ENCODE data around the gene USH1C.

The USH1C gene

DNA sequence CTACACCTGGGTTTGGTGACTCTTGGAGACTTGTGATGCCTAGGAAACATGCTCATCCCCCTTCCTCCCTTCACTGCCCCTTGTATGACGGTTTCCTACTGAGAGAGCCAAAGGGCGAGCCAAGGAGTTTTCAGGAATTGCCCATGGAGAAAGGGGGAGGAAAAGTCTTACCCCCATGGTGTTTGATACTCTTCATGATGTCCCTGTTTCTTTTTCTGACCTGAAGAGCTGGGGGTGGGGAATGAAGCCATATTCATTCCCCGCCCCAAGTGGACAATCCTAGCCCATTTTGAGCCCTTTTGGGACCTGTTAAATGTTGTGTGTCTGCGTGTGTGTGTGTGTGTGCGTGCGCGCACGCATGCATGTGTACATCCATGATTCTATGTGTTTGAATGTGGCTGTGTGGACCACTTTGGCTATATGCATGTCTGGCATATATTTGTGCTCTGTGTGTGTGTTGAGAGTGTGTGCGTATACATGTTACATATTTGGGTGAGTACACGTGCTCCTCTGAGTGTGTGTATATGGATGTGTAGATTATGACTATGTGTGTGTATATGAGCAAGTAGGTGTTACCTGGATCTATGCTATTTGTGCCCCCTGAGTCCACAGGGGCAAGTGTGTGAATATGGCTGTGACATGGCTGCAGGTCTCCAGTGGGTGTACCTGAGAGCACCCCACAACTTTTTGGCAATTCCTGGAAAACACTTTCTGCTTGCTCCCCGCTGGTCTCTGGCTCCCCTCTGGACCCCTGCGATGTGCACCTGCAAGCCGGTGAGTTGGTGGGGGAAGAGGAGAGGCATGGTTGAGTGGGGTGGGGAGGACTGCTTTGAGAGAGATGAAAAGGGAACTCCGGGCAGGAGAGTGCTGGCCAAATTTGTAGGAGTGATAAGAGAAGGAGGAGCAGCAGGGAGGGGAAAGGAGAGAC is 27.5 kb upstream of the USH1C start:
- no peak for DNase-seq (ENCODE audit: low read depth in 2 of 3, low spot score in 2 of 3)

DNA sequence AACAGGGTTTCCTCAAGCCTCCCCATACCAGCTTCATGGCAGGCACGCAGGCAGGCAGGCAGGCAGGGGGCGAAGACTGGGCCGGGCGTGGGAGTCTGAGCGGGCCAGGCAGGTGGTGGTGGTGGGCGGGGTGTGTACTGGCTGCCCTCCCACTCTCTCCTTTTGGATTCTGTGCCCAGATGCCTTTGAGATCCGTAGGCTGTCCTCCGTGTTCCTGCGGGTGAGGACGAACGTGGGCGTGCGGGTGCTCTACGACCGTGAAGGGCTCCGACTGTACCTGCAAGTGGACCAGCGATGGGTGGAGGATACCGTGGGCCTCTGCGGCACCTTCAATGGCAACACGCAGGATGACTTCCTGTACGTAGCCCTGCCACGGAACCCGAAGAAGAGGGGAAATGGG is 25.8 kb upstream of the USH1C start:
- no peak for DNase-seq (ENCODE audit: low read depth in 2 of 3, low spot score in 2 of 3)

DNA sequence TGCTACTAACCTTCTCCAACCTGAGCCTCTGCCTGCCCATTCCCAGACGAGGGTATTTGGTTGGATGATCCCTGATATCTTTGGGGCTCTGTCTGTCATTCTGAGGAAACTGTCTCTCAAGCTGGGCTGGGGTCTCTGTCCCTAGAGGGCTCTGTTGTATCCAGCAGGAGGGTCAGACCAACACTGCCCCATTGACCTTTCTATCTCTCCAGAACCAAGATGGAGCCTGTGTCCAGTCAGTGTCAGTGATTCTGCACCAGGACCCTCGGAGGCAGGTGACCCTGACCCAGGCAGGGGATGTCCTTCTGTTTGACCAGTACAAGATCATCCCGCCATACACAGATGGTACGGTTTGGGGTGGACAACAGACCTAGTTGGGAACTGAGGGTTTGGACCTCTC is 24.7 kb upstream of the USH1C start:
- no peak for DNase-seq (ENCODE audit: low read depth in 2 of 3, low spot score in 2 of 3)

DNA sequence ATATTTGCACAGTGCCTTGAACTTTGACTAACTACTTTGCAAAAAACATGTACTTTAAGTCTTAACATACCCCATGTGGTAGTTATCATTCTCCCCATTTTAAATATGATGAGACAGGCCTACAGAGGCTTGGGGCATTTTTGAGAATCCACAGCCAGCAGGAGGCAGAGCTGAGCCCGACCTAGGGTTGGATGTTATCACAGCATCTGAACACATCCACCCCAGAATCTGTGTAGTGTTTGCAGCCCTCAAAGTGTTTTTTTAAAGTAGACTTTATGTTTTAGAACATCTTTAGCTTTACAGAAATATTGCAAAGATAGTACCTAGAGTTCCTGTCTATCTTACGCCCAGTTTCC is 20.4 kb upstream of the USH1C start:
- DNase-seq (ENCODE audit: low read depth in 2 of 3, low spot score in 2 of 3) = no peak

DNA sequence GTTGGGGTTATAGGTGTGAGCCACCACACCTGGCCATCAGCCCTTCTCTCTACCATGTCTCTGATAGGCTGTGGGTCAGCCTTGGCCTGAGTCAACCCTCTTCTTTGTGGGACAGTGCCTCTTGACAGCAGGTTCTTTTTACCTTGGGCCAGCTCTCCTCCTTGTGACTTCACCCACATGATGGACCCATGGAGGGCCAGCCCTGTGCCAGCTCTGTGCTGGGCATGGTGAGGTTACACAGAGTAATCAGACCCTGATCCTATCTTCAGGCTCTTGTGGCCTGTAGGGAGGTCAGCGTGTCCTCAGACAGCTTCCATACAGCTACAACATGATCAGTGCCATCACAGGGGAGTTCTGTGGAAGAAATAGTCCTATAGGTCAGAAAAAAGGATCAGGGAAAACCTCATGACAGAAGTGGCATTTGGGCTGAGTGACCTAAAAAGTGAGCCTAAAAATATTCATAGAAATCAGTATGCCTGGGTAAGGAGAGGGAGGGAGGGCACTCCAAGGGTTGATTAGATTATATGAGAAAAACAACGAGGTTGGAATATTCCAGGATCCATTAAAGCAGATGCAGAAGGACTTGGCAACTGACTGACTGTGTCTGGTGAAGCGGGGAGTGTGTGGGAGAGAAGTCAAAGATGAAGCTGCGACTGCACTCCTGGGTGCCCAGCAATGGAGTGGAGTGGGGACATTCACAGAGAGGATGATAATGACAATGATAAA is 19.9 kb upstream of the USH1C start:
- DNase-seq (ENCODE audit: low read depth in 2 of 3, low spot score in 2 of 3) = no peak

DNA sequence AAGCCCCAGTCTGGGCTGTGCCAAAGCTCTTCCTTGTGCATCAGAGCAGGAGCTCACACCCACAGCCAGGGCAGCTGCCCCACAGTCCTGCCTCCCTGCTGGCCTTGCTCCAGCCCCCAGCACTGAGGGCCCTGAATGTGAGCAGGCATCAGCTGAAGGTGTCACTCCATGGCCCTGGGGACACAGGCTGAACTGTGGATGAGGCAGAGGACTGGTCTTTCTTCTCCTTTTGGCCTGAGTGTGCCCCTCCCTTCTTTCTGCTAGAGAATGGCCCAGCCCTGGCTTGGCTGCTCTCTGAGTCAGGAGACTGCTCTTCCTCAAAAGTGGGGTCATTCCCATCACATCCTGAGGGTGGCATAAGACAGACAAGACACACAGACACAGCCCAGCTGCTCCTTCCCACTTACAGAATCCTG is 19.0 kb upstream of the USH1C start:
- DNase-seq (ENCODE audit: low read depth in 2 of 3, low spot score in 2 of 3) = no peak

DNA sequence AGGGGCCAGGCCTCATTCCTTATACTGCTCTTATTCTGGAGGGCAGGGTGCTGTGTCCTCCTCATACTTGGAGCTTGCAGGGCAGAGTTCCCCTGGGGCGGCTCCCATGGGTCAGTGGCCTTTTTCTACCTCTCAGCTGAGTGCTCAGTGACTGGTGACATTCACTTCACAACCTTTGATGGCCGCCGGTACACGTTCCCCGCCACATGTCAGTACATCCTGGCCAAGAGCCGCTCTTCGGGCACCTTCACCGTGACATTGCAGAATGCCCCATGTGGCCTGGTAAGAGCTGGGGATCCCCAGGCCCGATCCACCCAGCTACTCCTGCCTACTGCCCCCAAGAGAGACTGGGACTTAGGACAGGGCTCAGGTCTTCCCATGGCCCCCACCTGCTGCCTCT is 17.3 kb upstream of the USH1C start:
- DNase-seq (ENCODE audit: low read depth in 2 of 3, low spot score in 2 of 3) = no peak

DNA sequence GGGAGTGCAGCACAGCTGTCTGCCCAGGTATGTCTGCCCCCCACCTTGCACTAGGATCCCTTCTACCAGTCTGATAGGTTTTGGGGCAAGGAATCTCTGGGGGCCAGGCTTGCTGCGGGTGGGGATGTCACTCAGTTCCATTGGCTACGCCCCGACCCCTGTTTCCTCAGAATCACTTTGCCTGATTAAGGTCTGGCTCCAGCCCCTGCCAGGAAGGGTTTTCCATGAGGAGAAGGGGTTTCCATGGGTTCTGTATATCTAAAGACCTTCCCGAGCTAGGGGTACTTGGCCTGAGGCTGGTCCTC is 16.8 kb upstream of the USH1C start:
- DNase-seq (ENCODE audit: low read depth in 2 of 3, low spot score in 2 of 3) = no peak

DNA sequence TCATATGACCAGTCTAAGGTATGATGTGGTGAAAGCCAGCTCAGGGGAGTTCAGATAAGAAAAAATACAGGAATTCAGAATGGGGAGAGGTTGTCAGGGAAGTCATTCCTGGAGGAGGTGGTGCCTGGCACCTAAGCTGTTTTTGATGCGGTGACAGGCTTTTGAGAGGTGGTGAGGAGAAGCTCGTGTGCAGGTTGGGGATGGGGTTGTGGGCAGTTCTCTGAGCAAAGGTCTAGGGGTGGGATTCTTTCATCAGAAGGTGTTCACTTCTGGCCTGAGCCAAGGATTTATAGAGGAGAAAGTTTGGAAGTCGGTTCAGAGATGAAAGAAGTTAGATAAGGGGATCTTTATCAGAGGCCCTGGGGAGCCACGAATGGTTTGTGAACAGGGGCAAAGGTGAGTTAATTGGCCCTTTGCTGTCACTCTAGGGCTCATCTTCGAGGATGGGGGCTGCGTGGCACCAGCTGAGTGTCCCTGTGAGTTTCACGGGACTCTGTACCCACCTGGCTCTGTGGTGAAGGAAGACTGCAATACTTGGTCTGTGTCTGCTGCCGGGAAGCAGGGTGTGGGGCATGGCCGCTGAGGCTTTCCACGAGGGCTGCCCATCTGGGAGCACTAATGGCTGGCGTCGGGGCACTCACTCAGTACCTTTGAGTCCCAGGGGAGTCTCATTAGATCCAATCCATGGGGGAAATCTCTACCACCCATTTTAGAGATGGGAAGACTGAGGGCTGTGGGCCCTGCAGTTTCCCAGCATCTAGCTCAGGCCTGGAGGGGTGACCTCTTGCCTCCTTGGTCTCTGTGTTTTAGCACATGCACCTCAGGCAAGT is 16.3 kb upstream of the USH1C start:
- no peak for DNase-seq (ENCODE audit: low read depth in 2 of 3, low spot score in 2 of 3)

DNA sequence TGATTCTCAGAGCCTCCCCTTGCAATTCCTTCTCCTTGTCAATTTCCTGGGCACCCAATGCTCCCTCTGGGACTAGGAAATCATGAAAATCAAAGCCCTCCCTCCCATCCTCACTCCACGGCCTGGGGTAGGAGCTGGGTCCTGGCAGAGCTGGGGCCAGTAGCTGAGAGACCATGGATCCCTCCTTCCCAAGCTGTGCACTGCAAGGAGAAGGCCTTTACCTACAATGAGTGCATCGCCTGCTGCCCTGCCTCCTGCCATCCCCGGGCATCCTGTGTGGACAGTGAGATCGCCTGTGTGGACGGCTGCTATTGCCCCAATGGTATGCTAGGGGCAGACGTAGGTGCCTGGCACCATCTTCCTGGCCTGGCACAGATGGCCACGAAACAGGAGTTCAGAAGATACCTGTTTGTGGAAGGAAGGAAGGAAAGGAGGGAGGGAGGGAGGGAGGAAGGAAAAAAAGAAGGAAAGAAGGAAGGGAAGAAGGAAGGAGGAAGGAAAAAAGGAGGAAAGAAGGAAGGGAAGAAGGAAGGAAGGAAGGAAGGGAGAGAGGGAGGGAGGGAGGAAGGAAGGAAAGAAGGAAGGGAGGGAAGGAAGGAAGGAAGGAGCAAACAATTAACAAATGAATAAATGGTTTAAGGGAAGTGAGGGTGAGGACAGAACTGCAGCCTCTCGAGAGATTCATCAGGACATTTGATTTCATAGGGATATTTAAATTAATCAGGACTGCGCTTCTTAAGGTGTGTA is 15.3 kb upstream of the USH1C start:
- no peak for DNase-seq (ENCODE audit: low read depth in 2 of 3, low spot score in 2 of 3)

DNA sequence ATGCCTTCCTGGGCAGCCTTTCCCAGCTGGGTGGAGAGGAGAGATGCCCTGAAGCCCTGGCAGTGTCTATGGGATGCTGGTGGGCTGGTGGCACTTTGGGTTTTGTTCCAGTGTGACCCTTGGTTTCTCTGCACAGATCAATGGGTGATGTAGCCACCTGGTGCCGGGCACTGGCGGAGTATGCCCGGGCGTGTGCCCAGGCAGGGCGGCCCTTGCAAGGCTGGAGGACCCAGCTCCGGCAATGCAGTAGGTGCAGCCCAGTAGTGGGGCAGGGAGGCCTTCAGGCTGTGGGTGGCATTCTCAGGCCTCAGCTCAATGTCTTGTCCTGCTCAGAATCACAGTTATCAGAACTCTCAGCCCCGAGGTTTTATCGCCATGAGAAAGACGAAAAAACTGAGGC is 14.7 kb upstream of the USH1C start:
- no peak for DNase-seq (ENCODE audit: low read depth in 2 of 3, low spot score in 2 of 3)

DNA sequence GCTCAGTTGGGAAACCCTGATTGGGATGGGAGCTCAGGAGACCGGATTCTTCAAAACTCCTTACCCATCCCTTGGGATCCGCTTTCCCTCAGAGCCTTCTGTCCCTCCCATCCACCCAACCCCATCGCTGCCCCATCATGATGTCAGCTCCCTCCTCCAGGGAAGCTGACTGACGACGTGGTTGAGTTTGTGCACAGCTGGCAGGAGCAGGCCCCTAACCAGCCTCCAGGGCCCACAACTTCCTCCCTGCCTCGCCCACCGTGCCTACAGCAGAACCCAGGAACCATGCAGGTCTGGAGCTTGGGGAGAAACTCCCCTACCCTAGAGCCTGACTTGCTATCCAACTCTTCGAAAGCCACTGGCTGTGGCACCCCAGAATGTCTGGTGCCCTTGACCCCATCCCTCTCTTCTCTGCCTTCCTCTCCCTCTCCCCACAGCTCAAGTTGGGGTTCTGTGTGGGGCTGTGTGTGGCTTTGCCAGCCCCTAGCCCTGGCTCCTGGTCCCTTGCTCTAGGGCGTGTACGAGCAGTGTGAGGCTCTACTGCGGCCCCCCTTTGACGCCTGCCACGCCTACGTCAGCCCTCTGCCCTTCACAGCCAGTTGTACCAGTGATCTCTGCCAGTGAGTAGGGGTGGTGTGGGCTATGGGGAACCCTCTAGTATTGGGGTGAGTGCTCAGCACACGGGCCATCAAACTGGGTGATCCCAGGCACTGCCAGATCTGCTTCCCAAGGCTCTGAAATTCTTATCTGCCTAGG is 14.0 kb upstream of the USH1C start:
- no peak for DNase-seq (ENCODE audit: low read depth in 2 of 3, low spot score in 2 of 3)

DNA sequence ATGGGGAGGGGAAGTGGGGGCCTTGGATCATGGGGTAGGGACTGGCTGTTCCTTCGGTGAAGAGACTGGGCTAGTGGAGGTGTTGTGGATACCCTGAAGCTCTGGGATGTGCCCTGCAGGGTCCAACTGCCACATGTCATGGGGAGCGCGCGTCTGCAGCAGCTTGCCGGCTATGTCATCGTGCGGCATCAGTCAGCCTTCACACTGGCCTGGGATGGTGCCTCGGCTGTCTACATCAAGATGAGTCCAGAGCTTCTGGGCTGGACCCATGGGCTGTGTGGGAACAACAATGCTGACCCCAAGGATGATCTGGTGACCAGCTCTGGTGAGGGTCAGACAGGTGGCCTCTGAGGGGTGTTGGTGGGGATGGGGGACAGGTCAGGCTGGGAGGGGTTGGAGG is 12.8 kb upstream of the USH1C start:
- no peak for DNase-seq (ENCODE audit: low read depth in 2 of 3, low spot score in 2 of 3)

DNA sequence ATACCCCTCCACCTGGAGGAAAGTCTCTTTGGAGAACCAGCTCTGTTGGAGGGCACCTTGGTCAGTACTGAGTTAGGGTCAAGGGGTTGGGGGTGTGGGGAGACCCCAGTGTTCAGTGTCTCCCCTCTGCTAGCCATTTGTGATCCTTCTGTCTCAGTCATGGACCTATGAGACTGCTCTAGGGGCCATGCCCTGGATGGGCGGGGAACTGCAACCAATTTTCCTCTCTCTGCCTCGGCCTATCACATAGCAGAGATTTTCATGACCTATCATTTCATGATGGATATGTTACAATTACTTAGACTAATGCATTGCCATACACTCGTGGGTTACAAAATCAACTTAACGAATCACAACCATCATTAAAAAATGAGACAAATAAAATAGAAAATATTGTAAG is 10.3 kb upstream of the USH1C start:
- DNase-seq (ENCODE audit: low read depth in 2 of 3, low spot score in 2 of 3) = no peak

DNA sequence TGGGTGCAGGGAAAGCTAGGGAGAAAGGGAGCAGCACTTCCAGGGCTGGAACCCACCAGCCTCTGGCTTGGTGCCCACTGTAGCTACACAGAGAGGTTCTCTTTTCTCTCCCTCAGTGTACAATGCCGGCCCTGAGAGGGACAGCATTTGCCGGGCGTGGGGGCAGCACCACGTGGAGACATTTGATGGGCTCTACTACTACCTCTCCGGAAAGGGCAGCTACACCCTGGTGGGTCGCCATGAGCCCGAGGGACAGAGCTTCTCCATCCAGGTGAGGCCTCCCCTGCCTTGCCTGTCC is 9.0 kb upstream of the USH1C start:
- DNase-seq (ENCODE audit: low read depth in 2 of 3, low spot score in 2 of 3) = no peak

DNA sequence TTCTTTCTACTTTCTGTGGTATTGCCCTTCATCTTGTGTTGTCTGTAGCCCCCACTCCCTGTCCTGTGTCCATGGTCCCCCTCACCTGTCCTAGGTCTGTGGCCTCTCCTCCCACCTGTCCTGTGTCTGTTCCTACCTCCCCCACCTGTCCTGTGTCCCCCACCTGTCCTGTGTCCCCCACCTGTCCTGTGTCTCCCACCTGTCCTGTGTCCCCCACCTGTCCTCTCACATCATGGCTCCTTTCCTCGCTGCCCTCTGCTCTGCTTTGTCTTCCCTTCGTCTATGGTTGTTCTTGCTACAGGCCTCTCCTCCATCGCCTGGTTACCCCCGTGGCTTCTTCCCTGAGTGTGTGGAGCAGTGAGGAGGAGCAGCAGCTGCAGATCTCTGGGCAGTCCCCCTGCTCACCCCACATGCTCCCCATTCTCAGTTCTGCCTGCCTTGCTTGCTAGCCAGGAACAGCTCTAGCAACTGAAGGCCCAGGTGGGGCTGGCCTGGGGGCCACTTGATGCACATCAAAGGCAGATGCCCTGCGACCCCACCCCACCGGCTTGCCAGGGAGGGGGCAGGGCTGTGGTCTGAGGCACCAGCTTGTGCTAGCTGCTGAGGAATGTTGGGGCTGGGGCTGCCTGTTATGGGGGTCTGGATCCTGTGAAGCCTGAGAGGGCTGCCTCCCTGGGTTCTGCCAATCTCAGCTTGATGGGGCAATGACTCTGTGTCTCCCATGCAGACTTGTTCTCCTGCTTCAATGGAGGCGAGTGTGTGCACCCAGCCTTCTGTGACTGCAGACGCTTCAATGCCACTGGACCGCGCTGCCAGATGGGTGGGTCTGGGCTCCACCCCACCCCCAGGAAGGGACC is 8.4 kb upstream of the USH1C start:
- DNase-seq (ENCODE audit: low read depth in 2 of 3, low spot score in 2 of 3) = no peak

DNA sequence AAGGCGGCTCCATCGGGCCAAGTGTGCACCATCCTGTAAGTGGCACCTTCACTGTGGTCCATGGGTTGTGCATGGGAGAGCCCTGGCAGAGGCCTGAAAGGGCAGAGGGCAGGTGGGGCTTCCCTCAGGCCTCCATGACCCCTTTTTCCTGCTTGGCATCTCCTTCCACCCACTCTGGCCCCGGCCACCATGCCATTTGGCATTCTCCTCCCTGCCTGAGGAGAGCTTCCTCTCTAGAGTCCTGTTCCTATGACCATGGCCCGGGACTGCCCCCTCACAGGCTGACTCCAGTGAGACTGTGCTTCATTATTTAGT is 7.8 kb upstream of the USH1C start:
- no peak for DNase-seq (ENCODE audit: low read depth in 2 of 3, low spot score in 2 of 3)

DNA sequence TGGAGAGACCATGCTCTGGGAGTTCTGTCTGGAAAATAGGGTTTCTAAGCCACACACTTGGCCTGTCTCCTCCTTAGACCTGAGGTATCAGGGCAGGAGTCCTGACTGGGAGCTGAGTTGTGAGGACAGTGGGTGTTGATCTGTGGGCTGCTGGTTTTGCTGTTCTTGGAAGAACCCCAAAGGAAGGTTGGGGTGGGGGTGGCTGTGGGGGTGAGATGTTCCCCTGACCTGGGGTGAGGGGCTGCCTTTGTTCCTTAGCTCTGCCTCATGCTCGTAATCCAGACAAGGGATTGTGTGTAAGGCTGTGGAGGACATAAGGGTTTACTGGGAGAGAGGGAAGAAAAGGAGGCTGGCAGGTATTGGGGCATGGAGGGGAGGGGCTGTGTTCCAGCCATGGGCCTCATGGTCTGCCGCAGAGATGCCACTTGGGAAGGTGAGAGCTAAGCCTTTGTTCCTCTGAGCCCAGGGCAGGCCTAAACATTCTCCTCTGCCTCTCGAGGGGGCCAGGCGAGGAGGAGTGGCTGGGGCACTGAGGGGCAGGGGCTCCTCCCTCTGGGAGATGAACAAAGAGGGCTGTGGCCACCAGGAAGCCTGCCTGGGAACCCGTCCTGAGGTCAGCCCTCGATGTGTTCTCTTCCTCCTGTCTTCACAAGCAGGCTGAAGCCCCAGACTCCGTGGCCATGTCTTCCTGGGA is 7.3 kb upstream of the USH1C start:
- DNase-seq (ENCODE audit: low read depth in 2 of 3, low spot score in 2 of 3) = no peak
